22Rv1 (cell line): Measurements from ENCODE around the gene NEK4.

Source experiments
- CTCF ChIP-seq: fragments of 450-650 bp; IDR thresholded peaks from 2 replicates; pipeline ENCODE4 v1.5.1; 2017; ENCODE audit warnings: mild to moderate bottlenecking
- ZFX ChIP-seq: fragments of 450-650 bp; IDR thresholded peaks from 2 replicates; pipeline ENCODE4 v1.6.1; 2017; ENCODE audit warnings: antibody characterized with exemption, borderline replicate concordance

- TF ChIP-seq CTCF (no peak), ZFX (no peak)
These were observed 49.1 kb downstream of the NEK4 start for GRCh38 chr3:52721730-52722008.
